A673 (cell line): ENCODE data around the gene CYSLTR2. TPM values are rescaled to one million over a fixed set of nuclear protein-coding genes. Genes with fewer than 3 reads are reported as not detected.

Experiments
- BruUV-seq: library from RNA; stranded (reverse); fragments of 400-500 nt; replicated peaks from 2 replicates; lab custom pipeline; 2021; lab: Mats Ljungman, UMichigan
- CTCF ChIA-PET: fragments of 300-600 bp; sonication (Branson Sonifier 250); formaldehyde crosslinking; loops from one replicate; lab custom pipeline; 2022; ENCODE audit warnings: antibody characterized with exemption; lab: Charles Lee
- POLR2A ChIA-PET: fragments of 300-600 bp; sonication (Branson Sonifier 250); formaldehyde crosslinking; loops from one replicate; lab custom pipeline; 2022; ENCODE audit warnings: antibody characterized with exemption; ENCODE audit not compliant: low non-redundant PET; lab: Charles Lee
- DNase-seq: peaks from one replicate; pipeline ENCODE4 v3.0.0-alpha.2; 2015; ENCODE audit warnings: low spot score
- H3K27ac ChIP-seq: fragments of 200-600 bp; sonication (generic); 2 replicates; pipeline ENCODE4 v1.5.1; 2016; ENCODE audit warnings: mixed run types, low read depth, mild to moderate bottlenecking, mixed read lengths, antibody characterized with exemption, low read length; ENCODE audit not compliant: poor library complexity, severe bottlenecking
- H3K27me3 ChIP-seq: fragments of 200-600 bp; sonication (generic); replicated peaks from 2 replicates; pipeline ENCODE4 v1.6.1; 2017; ENCODE audit warnings: mixed run types, low read depth, mild to moderate bottlenecking, mixed read lengths, antibody characterized with exemption, low read length; ENCODE audit not compliant: insufficient read depth, poor library complexity
- H3K36me3 ChIP-seq: fragments of 200-600 bp; sonication (generic); 2 replicates; pipeline ENCODE4 v1.6.1; 2016; ENCODE audit warnings: mixed run types, mild to moderate bottlenecking, mixed read lengths, antibody characterized with exemption, low read length; ENCODE audit not compliant: insufficient read depth, poor library complexity, severe bottlenecking
- H3K4me1 ChIP-seq: fragments of 200-600 bp; sonication (generic); 2 replicates; pipeline ENCODE4 v1.6.1; 2017; ENCODE audit warnings: mixed run types, mild to moderate bottlenecking, mixed read lengths, antibody characterized with exemption, low read length; ENCODE audit not compliant: insufficient read depth, poor library complexity, severe bottlenecking
- H3K4me3 ChIP-seq: fragments of 200-600 bp; sonication (generic); 2 replicates; pipeline ENCODE4 v1.5.1; 2016; ENCODE audit warnings: low read depth, mixed run types, mild to moderate bottlenecking, mixed read lengths, low read length; ENCODE audit not compliant: poor library complexity, severe bottlenecking
- H3K9me3 ChIP-seq: fragments of 200-600 bp; sonication (generic); 2 replicates; pipeline ENCODE4 v1.6.1; 2016; ENCODE audit warnings: mixed run types, low read depth, mild to moderate bottlenecking, mixed read lengths, antibody characterized with exemption, low read length; ENCODE audit not compliant: poor library complexity, severe bottlenecking
- EZH2 ChIP-seq: fragments of 200-600 bp; sonication (generic); IDR thresholded peaks from 2 replicates; pipeline ENCODE4 v1.6.1; 2017; ENCODE audit warnings: borderline replicate concordance, low read depth, mild to moderate bottlenecking, mixed read lengths, antibody characterized with exemption, low read length; ENCODE audit not compliant: poor library complexity, severe bottlenecking
- intact Hi-C: fragments of 100-400 bp; cut with micrococcal nuclease; formaldehyde crosslinking; loops from one replicate; pipeline ENCODE4 v1.10.0; 2022; ENCODE audit not compliant: unreplicated experiment
- total RNA-seq: library from RNA; stranded (reverse); gene quantifications from 2 replicates; pipeline ENCODE4 v1.2.3, GENCODE V29; 2021
- TF ChIP-seq, protein P1 (sequence below): fragments of 300-800, 200-600 bp; sonication (generic); conservative IDR thresholded peaks from 2 replicates; pipeline ENCODE4 v1.5.1; 2017; ENCODE audit warnings: low read depth, mild to moderate bottlenecking, antibody characterized with exemption, low read length, moderate library complexity, mixed read lengths

Gene CYSLTR2
- total RNA-seq, 1 experiment from 2014 or later, result not detected

DNA sequence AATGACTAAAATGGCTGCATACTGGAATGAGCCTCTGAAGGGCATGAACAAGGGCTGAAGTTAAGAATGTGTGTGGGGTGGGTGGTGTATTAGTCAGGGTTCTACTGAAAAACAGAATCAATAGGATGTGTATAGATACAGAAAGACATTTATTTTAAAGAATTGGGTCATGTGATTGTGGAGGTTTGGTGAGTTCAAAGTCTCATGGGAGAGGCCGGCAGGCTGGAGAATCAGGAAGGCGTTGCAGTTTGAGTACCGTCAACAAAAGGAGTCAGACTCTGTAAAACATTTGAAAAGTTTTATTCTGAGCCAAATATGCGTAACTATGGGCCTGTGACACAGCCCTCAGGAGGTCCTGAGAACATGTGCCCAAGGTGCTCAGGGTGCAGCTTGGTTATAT is 24.5 kb upstream of the CYSLTR2 start:
- Histone ChIP-seq H3K9me3 (no peaks in the 10 kb centered on the region), H3K4me3 (no peak overlapping the region), H3K27ac (no peak overlapping the region), H3K27me3 (no peaks in the 10 kb centered on the region), H3K4me1 (no peaks in the 10 kb centered on the region), H3K36me3 (no peaks in the 10 kb centered on the region)
- no TSS peak for BruUV-seq
- ChIA-PET CTCF (no interaction called here), POLR2A (no interaction called here)
- no peak for DNase-seq
- TF ChIP-seq, protein P1, sequence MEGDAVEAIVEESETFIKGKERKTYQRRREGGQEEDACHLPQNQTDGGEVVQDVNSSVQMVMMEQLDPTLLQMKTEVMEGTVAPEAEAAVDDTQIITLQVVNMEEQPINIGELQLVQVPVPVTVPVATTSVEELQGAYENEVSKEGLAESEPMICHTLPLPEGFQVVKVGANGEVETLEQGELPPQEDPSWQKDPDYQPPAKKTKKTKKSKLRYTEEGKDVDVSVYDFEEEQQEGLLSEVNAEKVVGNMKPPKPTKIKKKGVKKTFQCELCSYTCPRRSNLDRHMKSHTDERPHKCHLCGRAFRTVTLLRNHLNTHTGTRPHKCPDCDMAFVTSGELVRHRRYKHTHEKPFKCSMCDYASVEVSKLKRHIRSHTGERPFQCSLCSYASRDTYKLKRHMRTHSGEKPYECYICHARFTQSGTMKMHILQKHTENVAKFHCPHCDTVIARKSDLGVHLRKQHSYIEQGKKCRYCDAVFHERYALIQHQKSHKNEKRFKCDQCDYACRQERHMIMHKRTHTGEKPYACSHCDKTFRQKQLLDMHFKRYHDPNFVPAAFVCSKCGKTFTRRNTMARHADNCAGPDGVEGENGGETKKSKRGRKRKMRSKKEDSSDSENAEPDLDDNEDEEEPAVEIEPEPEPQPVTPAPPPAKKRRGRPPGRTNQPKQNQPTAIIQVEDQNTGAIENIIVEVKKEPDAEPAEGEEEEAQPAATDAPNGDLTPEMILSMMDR, result no peak
- no peak for TF ChIP-seq EZH2
- intact Hi-C loops, result no loop called here

DNA sequence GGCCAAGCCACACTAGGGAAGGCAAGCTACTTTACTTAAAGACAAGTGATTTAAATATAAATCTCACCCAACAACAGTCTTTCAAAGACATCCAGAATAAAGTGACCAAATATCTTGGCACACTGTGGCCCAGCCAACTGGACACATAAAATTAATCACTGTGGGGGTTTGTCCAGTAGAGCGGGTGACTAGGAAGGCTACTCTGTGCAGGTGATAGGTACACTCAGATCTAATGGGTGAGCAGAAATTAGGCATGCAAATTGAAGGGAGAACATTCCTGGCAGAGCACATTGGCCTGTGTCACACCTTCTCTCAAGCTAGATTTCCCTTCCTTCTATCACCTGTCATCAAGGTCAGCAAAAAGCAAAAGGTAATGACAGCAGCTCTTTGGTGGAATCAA is 23.4 kb upstream of the CYSLTR2 start:
- H3K4me3 ChIP-seq, result no peak overlapping the region
- H3K27ac ChIP-seq, result no peak overlapping the region
- intact Hi-C loops, result no loop called here
- no peaks in the 10 kb centered on the region for H3K36me3 ChIP-seq
- no TSS peak for BruUV-seq
- H3K9me3 ChIP-seq, result peaks cover 5% of the 10 kb centered on the region
- CTCF ChIA-PET, result no interaction called here
- no peak for DNase-seq
- no peak for TF ChIP-seq EZH2
- no peaks in the 10 kb centered on the region for H3K27me3 ChIP-seq
- POLR2A ChIA-PET, result no interaction called here
- H3K4me1 ChIP-seq, result no peaks in the 10 kb centered on the region

DNA sequence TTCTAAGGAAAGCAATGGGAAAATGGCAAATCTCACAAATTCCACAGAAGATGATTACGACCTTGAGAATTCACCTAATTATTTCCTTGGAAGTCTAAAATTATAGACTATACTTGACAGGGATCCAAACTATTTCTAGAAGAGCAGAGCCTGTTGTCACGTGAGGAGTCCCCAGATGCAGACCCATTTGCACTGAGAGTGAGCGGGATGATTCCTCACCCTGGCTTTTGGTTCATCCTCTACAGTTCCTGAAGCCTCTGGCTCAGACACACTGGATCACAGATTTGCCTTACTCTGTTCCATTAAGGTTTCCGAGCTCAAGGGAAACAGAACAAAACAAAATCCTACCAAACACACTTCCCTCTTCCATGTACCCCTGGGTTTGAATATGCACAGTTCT is 23.0 kb upstream of the CYSLTR2 start:
- H3K4me3 ChIP-seq, result no peak overlapping the region
- H3K36me3 ChIP-seq, result no peaks in the 10 kb centered on the region
- no peaks in the 10 kb centered on the region for H3K4me1 ChIP-seq
- intact Hi-C loops, result no loop called here
- peaks cover 6% of the 10 kb centered on the region for H3K9me3 ChIP-seq
- TF ChIP-seq EZH2, result no peak
- TF ChIP-seq, protein P1, result no peak
- CTCF ChIA-PET, result no interaction called here
- POLR2A ChIA-PET, result no interaction called here
- no TSS peak for BruUV-seq
- H3K27ac ChIP-seq, result no peak overlapping the region
- no peak for DNase-seq
- H3K27me3 ChIP-seq, result no peaks in the 10 kb centered on the region

DNA sequence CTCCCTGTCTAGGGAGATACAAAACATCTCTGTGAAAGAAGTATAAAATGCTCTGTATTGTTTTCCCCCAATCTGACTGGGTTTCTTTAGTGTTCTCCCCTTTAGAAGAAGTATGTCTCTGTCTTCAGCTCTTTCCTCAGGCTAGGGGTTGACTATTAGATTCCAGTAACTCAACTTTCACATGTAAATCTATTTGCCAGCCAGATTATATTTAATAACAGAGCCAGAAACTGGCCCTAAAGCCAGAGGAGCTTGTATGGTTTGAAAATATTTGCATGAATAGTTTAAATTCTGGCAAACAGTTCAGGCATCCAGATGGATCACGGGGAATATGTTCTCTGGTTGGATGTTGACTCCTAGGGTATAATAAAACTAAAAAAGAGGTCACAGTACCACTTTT is 22.3 kb upstream of the CYSLTR2 start:
- CTCF ChIA-PET, result interaction anchor here (1.2 kb wide), 1 partner anchor 138 kb away, joined by 4 read pairs; no protein-coding TSS in a partner anchor
- Histone ChIP-seq H3K27ac (no peak overlapping the region), H3K4me1 (no peaks in the 10 kb centered on the region), H3K36me3 (no peaks in the 10 kb centered on the region), H3K9me3 (peaks cover 12% of the 10 kb centered on the region), H3K27me3 (no peaks in the 10 kb centered on the region), H3K4me3 (no peak overlapping the region)
- DNase-seq, result no peak
- POLR2A ChIA-PET, result no interaction called here
- intact Hi-C loops, result no loop called here
- BruUV-seq, result no TSS peak
- TF ChIP-seq, protein P1, result no peak
- no peak for TF ChIP-seq EZH2
